GM19324 (cell line): ENCODE results near the gene PRM1.

Experiments
- ATAC-seq: cut with Tn5 transposase; IDR thresholded peaks from one replicate; pipeline ENCODE4 v1.9.1; 2021; ENCODE audit warnings: mild to moderate bottlenecking, moderate library complexity; ENCODE audit not compliant: unreplicated experiment, low FRiP score

PRM1 gene

DNA sequence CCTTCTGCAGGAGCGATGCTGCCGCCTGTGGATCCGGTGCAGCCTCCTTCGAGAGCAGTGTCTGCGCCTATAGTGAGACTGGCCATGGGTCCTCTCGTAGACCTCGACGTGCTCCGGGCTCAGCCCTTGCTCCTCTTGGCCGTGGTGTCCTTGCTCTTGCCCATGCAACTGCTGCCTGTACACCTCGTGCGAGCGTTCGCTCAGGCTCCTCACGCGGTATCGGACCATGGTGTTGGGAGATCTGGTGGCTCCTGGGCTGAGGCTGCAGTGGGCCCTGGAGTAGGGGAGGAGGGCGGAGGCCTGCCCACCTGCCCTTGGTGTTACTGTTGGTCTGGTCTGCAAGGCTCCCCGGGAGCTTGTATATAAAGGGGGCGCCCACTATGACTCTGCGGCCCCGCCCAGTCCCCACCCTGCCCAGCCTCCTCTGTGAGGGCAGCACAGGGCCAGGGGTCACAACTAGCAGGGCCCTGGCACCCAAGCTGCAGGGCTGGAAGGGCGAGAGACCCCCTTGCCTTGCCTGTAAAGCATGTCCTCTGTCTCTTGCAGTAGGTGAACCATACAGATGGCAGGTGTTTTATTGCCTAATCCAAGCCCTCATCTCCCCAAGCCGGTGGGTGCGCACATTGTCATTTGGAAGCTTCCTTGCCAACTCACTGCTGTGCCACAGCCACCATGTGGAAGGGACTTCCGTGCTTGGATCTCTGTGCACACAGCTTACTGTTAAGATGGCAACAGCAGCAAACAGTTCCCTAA lies 4.8 kb downstream of the PRM1 start, which contains the start of gene PRM2:
Gene PRM2, minus strand, starts transcription at position 338 of the 753 bp plus-strand sequence. Its CDS starts 110 bp downstream, at position 228.
- no peak for ATAC-seq

- ATAC-seq: no peak
Observed at GRCh38 chr16:11274964-11275363, 6.2 kb downstream of the PRM1 start.

DNA sequence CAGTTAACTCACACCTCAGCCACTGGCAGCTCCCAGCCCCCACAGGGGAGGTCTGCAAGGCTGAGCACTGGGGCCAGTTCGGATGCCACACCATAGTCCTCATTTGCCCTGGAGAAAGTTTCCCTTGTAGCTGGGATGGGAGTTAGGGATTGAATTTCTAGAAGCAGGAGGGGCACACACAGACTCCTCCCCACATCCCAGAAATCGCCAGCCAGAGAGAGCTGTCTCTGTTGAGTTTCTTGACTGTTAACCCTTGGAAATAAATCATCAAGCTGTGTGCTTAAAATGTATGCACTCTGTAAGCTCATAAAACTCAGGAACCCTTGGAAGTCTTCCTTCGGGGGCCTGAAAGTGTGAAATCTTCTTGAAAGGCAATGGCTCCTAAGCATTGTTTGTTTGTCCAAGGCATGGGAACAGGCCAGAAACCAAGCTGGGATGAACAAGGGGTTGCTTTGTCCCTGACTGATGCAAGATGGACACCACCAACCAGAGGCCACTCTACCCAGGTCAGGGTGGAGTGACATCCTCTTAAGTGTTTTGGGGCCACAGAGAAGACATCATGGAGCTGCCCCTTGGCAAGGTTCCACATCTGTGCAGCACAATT lies 7.3 kb downstream of the PRM1 start:
- ATAC-seq: no peak

DNA sequence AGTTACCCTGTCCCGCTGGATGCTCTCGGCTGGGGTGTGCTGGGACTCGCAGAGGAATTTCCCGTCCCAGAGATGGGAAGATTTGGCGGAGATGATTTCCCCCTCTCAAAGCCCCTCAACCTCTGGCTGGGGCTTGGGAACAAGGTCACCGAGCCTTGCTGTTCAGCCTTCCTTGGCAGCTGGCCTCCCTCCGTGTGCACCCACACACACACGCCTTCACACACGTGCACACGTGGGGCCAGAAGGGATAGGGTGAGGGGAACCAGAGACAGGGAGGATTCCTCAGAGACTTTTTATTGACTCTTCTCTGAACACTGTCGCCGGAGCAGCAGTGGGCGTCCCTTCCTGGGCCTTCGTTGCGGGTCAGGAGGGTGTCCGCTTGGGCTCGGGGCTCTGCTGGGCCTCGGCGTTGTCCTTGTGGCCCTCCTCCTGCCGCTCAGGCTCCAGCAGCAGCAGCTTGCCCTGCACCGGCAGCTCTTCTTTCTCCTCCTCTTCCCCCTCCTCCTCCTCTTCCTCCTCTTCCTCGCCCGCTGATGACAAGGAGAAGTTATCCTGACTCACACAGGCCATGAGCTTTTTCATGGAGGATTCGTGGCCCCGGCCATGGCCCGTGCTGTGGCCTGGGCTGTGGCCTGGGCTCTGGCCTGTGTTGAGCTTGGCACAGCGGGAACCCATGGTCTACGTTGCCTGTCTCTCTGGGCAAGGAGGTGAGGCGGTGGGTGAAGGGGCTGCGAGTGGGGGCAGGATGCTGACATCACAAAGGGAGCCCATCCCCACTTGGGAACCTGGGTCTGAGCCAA lies 8.0 kb downstream of the PRM1 start, which contains the start of gene PRM3:
Gene PRM3, minus strand, starts transcription at position 709 of the 800 bp plus-strand sequence. Its CDS starts 34 bp downstream, at position 675.
- ATAC-seq: no peak

DNA sequence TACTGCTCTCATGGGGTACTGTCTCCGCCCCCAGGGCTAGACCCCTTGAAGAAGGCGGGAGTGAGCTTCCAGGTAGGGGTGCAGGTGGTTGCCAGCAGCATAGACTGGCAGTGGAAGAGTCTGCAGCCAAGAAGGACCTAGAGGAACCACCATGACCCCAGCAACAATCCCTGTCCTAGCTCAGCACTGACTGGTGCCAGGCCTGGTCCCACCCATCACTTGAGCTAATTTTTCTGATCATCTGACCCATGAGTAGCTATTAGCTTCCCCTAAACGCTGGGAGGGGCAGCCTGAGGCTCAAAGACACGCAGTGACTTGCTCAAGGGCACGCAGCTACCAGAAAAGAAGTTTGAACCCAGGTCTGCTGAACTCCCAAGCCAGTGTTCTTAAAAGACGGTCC lies 8.6 kb downstream of the PRM1 start:
- no peak for ATAC-seq

DNA sequence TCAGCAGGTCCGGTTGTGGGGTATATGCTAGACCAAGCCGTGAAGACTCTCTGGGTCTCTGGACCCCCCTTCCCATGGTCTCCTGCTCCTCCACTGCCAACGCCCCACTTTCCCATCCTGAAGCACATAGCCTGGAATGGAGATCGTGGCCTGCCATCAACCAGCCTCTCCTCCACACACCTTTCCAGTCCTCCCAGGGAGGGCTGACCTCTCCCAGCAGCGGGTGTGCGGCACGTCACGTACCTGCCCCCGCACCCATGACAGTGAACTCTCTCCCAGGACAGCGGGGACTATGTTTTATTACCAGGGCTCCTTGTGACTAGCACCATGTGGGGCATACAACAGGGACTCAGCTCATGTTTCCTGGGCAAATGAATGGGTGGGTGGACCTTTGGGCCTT lies 9.5 kb downstream of the PRM1 start:
- ATAC-seq: no peak

GRCh38 chr16:11270602-11271162 lies 10.4 kb downstream of the PRM1 start:
- ATAC-seq: no peak

GRCh38 chr16:11268921-11269375 lies 12.2 kb downstream of the PRM1 start, which contains the start of gene TNP2:
Gene TNP2 (minus strand): TSS chr16:11269325. CDS start chr16:11269262, 63 bp downstream.
- no peak for ATAC-seq

GRCh38 chr16:11265124-11265523 lies 16.0 kb downstream of the PRM1 start:
- no peak for ATAC-seq

DNA sequence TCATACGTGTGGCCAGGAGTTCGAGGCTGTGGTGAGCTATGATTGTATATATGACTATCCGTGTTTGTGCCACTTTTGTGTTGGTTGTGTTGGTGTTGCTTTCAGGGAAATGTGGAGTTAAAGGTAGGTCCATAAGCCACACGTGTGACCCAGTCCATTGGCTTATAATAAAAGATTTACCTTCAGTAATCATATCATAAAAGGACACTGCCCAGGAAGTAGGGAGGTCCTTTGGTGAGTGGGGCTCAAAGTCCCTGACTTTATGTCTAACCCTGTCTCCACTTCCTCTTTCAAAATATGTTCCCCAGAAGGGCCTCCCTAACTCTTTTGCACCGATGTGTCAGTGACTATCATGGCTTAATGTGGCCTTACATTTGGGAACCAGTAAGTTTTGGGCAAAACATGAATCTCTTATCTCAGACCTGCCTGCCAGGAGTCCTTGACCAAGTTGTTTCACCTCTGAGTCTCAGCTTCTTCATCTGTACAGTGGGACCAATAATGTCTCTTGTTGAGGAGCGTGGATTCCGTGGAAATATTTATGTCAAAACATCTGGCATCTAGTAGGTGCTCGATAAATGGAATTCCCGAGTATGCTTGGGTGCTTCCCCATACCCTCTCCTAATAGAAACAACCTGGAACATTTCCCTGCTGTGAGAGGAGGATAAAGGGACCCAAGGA lies 16.8 kb downstream of the PRM1 start:
- no peak for ATAC-seq

DNA sequence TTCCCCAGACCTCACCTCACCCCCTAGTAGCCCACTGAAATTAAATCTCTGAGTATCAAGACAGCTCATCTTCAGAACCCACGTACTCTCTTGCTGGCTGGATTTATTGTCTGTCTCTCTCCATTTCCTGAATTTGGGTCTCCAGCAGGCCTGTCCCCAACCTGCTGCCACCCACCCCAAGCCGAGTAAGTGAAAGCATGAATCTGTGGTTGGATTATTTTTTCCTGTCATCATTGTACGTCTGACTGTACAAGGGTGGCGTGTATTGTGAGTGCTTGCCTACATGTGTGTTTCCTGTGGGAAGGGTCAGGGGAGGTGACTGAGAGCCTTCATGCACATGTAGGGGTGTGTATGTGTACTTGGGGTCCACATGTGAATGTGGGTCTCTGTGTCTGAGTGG lies 17.4 kb downstream of the PRM1 start:
- no peak for ATAC-seq

- no peak for ATAC-seq
Observed at GRCh38 chr16:11262915-11263314, 18.2 kb downstream of the PRM1 start.

- ATAC-seq: no peak
Observed at GRCh38 chr16:11260596-11260966, 20.5 kb downstream of the PRM1 start.

DNA sequence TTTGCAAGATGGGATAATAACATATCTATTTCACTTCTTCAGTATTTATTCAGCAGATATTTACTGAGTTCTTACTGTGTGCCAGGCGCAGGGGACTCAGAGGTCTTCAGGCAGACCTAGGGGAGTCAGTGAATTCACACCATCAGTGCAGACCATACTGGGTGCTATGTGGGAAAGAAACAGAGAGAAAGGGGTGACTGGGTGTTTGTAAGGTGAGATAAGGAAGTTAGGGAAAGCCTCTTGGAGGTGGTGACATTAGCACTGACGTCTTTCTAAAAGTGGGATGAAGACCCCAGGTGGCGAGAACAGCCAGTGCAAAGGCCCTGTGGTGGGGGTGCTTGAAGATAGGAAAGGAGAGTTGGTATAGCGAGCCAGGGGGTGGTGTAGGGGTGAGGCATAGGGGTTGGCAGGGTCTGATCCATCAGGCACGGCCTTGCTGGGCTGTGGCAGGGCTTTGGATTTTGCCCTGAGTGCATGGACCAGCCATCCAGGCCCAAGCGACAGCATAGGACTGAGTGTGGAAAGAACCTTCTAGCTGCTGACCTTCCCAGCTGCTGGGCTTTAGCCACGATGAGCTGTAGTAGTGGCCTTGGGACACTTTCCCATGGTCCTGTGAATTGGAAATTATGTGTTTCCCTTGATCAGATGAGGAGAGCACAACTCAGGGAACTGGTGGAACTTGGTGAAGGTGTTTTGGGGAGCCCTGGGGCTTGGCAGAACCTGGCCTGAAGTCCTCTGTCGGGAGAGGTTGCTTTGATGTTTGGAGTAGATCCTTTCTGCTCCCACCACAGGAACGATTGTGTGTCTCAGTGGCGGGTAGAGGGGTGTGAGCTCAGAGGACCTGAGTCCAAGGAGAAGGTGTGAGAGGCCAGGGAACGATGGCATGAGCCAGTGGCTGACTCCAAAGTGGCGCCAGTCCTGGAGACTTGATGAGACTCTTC lies 21.2 kb downstream of the PRM1 start:
- ATAC-seq: no peak

GRCh38 chr16:11258553-11259492 lies 22.3 kb downstream of the PRM1 start:
- ATAC-seq: no peak

DNA sequence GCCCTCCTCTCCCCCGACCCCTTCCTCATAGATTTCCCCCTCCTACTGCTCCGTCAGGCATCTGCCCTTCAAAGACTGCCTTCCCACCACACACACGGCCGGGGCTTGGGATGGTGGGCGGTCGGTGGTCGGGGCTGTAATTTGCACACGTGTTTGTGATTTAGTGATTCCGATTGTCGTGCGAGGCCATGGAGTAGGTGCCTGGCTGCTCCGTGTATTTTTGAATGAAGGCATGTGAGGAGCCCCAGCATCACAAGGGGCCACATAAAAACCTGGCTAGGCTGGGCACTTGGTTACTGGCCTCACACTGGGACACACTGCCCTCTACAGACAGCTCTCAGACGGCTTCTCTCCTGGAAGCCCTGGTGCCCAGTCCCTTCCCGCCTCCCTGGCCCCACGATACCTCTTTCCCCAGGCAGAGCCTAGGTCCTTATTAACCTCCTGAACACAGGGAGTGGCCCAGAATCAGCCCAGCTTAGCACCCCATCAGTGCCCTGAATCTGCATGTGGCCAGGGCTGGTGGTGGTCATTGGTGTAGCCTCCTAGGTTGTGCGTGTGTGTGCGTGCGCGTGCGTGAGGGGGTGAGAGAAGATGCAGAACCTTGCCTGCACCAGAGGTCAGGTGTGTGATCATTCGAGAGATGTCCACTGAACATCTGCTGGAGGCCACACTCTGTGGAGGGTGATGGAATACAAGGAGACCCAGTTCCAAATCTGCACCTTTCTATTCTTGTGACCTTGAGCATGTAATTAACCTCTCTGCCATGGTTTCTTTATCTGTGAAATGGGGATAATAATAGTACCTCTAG lies 23.8 kb downstream of the PRM1 start:
- ATAC-seq: no peak

GRCh38 chr16:11256661-11257130 lies 24.4 kb downstream of the PRM1 start:
- no peak for ATAC-seq
